Panc1 (cell line): Measurements from ENCODE around the gene HS3ST5. TPM values are rescaled to one million over a fixed set of nuclear protein-coding genes. Genes with fewer than 3 reads are reported as not detected.

Experiments
- ATAC-seq: fragments of 200-7000 bp; cut with Tn5 transposase; 2 replicates; pipeline ENCODE4 v1.9.1; 2020; ENCODE audit warnings: mild to moderate bottlenecking, moderate library complexity
- BruUV-seq: library from RNA; stranded (reverse); fragments of 400-500 nt; replicated peaks from 2 replicates; lab custom pipeline; 2021; lab: Mats Ljungman, UMichigan
- CTCF ChIA-PET: fragments of 300-600 bp; sonication (Branson Sonifier 250); formaldehyde crosslinking; loops from one replicate; lab custom pipeline; 2022; ENCODE audit warnings: antibody characterized with exemption; lab: Charles Lee
- POLR2A ChIA-PET: fragments of 300-600 bp; sonication (Branson Sonifier 250); formaldehyde crosslinking; loops from one replicate; lab custom pipeline; 2022; ENCODE audit warnings: antibody characterized with exemption; lab: Charles Lee
- DNase-seq: peaks from one replicate; pipeline ENCODE4 v3.0.0-alpha.2; 2010; ENCODE audit warnings: low read depth, low spot score
- H3K27ac ChIP-seq: 2 replicates; pipeline ENCODE4 v1.5.1; 2011; ENCODE audit warnings: mild to moderate bottlenecking, low read length, inconsistent platforms
- H3K27me3 ChIP-seq: fragments of 200-500 bp; sonication (Bioruptor generic); 2 replicates; pipeline ENCODE4 v1.6.0; 2014; ENCODE audit warnings: low read length, inconsistent platforms; ENCODE audit not compliant: control insufficient read depth, insufficient read depth
- H3K36me3 ChIP-seq: fragments of 200-500 bp; sonication (Bioruptor generic); 2 replicates; pipeline ENCODE4 v1.5.1; 2014; ENCODE audit warnings: inconsistent platforms, mild to moderate bottlenecking, low read length, moderate library complexity; ENCODE audit not compliant: control insufficient read depth, insufficient read depth
- H3K4me1 ChIP-seq: 2 replicates; pipeline ENCODE4 v1.5.1; 2011; ENCODE audit warnings: inconsistent platforms, mild to moderate bottlenecking, low read length, moderate library complexity; ENCODE audit not compliant: control insufficient read depth, insufficient read depth
- H3K4me3 ChIP-seq, 2 experiments: 2 replicates each; pipeline ENCODE4 v1.5.1; 2011 to 2012; ENCODE audit warnings: low read depth in 2 of 2, low read length in 2 of 2, mild to moderate bottlenecking in 2 of 2, inconsistent platforms in 1 of 2, moderate library complexity in 1 of 2
- H3K9me3 ChIP-seq: fragments of 200-500 bp; sonication (Bioruptor generic); 2 replicates; pipeline ENCODE4 v1.5.1; 2014; ENCODE audit warnings: low read depth, mild to moderate bottlenecking, inconsistent platforms, low read length, moderate library complexity; ENCODE audit not compliant: control insufficient read depth, insufficient read depth
- POLR2AphosphoS5 ChIP-seq: IDR thresholded peaks from 2 replicates; pipeline ENCODE4 v1.6.1; 2012; ENCODE audit warnings: mild to moderate bottlenecking, low read depth, low read length, moderate library complexity
- SIN3A ChIP-seq: IDR thresholded peaks from 2 replicates; pipeline ENCODE4 v1.6.1; 2012; ENCODE audit warnings: low read depth, mild to moderate bottlenecking, low read length, moderate library complexity, borderline replicate concordance; ENCODE audit not compliant: insufficient read depth
- TCF7L2 ChIP-seq: IDR thresholded peaks from 2 replicates; pipeline ENCODE4 v1.6.1; 2011; ENCODE audit warnings: mild to moderate bottlenecking, low read depth, low read length, inconsistent platforms
- in situ Hi-C: cut with HindIII; loops from 2 replicates; pipeline ENCODE4 v1.10.0; 2016; ENCODE audit warnings: low sequenced_read_pairs, low pct_unique_long_range_greater_than_20kb
- intact Hi-C: fragments of 100-400 bp; cut with micrococcal nuclease; formaldehyde crosslinking; loops from one replicate; pipeline ENCODE4 v1.10.0; 2022; ENCODE audit not compliant: unreplicated experiment
- total RNA-seq: library from RNA; stranded (reverse); gene quantifications from one replicate; pipeline ENCODE4 v1.2.1, GENCODE V29; 2021; ENCODE audit not compliant: unreplicated experiment
- TF ChIP-seq, protein P1 (sequence below), 2 experiments: IDR thresholded peaks; 2 replicates each; pipeline ENCODE4 v1.6.1; 2011 to 2012; ENCODE audit warnings: low read depth in 2 of 2, control low read depth in 1 of 2, low read length in 1 of 2, mild to moderate bottlenecking in 1 of 2, moderate library complexity in 1 of 2; ENCODE audit not compliant: insufficient read depth in 1 of 2
- TF ChIP-seq, protein P2 (sequence below): fragments of 450-650 bp; IDR thresholded peaks from 2 replicates; pipeline ENCODE4 v1.5.1; 2017; ENCODE audit warnings: mild to moderate bottlenecking

Gene HS3ST5
- total RNA-seq, 1 experiment from 2014 or later = 0.05 TPM

DNA sequence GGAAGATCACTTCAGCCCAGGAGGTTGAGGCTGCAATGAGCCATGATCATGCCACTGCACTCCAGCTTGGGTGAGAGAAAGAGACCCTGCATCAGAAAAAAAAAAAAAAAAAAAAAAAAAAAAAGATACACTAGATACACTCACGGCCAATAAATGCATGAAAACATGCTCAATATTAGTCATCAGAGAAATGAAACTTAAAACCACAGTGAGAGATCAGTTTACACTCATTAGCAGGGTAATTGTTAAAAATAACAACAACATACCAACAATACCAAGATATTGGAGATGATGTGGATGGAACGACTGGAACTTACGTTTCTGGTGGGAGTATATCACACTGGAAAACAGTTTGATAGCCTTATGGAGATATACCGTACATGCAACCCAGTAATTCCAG lies 29.9 kb downstream of the HS3ST5 start:
- CTCF ChIA-PET = no interaction called here
- DNase-seq (no peak), ATAC-seq (no peak)
- intact Hi-C loops (no loop called here), in situ Hi-C loops (no loop called here)
- BruUV-seq = no TSS peak
- no peaks in the 10 kb centered on the region for H3K27me3 ChIP-seq
- H3K27ac ChIP-seq = no peak overlapping the region
- TF ChIP-seq, protein P1, sequence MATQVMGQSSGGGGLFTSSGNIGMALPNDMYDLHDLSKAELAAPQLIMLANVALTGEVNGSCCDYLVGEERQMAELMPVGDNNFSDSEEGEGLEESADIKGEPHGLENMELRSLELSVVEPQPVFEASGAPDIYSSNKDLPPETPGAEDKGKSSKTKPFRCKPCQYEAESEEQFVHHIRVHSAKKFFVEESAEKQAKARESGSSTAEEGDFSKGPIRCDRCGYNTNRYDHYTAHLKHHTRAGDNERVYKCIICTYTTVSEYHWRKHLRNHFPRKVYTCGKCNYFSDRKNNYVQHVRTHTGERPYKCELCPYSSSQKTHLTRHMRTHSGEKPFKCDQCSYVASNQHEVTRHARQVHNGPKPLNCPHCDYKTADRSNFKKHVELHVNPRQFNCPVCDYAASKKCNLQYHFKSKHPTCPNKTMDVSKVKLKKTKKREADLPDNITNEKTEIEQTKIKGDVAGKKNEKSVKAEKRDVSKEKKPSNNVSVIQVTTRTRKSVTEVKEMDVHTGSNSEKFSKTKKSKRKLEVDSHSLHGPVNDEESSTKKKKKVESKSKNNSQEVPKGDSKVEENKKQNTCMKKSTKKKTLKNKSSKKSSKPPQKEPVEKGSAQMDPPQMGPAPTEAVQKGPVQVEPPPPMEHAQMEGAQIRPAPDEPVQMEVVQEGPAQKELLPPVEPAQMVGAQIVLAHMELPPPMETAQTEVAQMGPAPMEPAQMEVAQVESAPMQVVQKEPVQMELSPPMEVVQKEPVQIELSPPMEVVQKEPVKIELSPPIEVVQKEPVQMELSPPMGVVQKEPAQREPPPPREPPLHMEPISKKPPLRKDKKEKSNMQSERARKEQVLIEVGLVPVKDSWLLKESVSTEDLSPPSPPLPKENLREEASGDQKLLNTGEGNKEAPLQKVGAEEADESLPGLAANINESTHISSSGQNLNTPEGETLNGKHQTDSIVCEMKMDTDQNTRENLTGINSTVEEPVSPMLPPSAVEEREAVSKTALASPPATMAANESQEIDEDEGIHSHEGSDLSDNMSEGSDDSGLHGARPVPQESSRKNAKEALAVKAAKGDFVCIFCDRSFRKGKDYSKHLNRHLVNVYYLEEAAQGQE (IDR thresholded peaks at IDR 0.05; ENCODE audit: insufficient read depth in 1 of 2, low read depth in 2 of 2, low read length in 1 of 2) = no peak
- TF ChIP-seq, protein P2, sequence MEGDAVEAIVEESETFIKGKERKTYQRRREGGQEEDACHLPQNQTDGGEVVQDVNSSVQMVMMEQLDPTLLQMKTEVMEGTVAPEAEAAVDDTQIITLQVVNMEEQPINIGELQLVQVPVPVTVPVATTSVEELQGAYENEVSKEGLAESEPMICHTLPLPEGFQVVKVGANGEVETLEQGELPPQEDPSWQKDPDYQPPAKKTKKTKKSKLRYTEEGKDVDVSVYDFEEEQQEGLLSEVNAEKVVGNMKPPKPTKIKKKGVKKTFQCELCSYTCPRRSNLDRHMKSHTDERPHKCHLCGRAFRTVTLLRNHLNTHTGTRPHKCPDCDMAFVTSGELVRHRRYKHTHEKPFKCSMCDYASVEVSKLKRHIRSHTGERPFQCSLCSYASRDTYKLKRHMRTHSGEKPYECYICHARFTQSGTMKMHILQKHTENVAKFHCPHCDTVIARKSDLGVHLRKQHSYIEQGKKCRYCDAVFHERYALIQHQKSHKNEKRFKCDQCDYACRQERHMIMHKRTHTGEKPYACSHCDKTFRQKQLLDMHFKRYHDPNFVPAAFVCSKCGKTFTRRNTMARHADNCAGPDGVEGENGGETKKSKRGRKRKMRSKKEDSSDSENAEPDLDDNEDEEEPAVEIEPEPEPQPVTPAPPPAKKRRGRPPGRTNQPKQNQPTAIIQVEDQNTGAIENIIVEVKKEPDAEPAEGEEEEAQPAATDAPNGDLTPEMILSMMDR = no peak
- no peak for TF ChIP-seq SIN3A
- no peak for TF ChIP-seq TCF7L2
- no peak for TF ChIP-seq POLR2AphosphoS5
- H3K4me3 ChIP-seq = no peak overlapping the region
- H3K36me3 ChIP-seq = no peaks in the 10 kb centered on the region
- no peaks in the 10 kb centered on the region for H3K9me3 ChIP-seq
- POLR2A ChIA-PET = no interaction called here
- H3K4me1 ChIP-seq = no peaks in the 10 kb centered on the region

DNA sequence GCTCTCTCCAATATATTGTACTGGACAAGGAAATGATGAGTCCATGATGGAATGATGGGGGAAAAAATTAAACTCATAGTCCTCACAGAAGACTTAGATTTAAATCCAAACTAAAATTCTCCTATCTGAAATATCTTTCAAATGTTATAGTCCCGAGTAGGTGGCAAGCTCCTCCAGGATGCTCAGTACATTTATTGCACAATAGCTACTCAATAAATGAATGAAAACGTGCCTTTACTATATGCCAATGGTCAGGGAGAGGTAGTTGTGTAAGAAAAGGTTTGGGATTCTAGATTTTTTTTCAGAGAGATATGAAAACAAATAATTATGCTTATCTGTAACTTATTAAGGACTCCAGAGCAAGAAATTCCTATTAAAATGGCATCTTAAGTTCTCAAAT lies 32.8 kb downstream of the HS3ST5 start:
- Histone ChIP-seq H3K27ac (no peak overlapping the region), H3K4me3 (no peak overlapping the region), H3K36me3 (no peaks in the 10 kb centered on the region), H3K9me3 (no peaks in the 10 kb centered on the region), H3K27me3 (no peaks in the 10 kb centered on the region), H3K4me1 (no peaks in the 10 kb centered on the region)
- no TSS peak for BruUV-seq
- in situ Hi-C loops (no loop called here), intact Hi-C loops (no loop called here)
- ChIA-PET CTCF (no interaction called here), POLR2A (no interaction called here)
- TF ChIP-seq, protein P2 = no peak
- no peak for TF ChIP-seq POLR2AphosphoS5
- no peak for ATAC-seq
- no peak for DNase-seq
